Neural progenitor cell (in vitro differentiated cells): ENCODE measurements around the gene PITPNM1. TPM values are rescaled to one million over a fixed set of nuclear protein-coding genes. Genes with fewer than 3 reads are reported as not detected.

Experiments
- DNase-seq: peaks from one replicate; pipeline ENCODE4 v3.0.0-alpha.2; 2016; ENCODE audit warnings: low spot score
- H2AFZ ChIP-seq: fragments of 200-600 bp; sonication (generic); replicated peaks from 2 replicates; pipeline ENCODE4 v1.6.1; 2016; ENCODE audit warnings: antibody characterized with exemption
- H3F3A ChIP-seq: fragments of 200-600 bp; sonication (generic); 2 replicates; pipeline ENCODE4 v1.6.1; 2016; ENCODE audit warnings: antibody characterized with exemption, low read depth
- H3K27ac ChIP-seq: fragments of 200-600 bp; sonication (generic); 2 replicates; pipeline ENCODE4 v1.5.1; 2016; ENCODE audit warnings: mild to moderate bottlenecking
- H3K27me3 ChIP-seq: fragments of 200-600 bp; sonication (generic); 2 replicates; pipeline ENCODE4 v1.6.1; 2016; ENCODE audit warnings: mild to moderate bottlenecking, moderate library complexity
- H3K36me3 ChIP-seq: fragments of 200-600 bp; sonication (generic); 2 replicates; pipeline ENCODE4 v1.5.1; 2016
- H3K4me1 ChIP-seq: fragments of 200-600 bp; sonication (generic); 2 replicates; pipeline ENCODE4 v1.6.1; 2016; ENCODE audit warnings: mixed run types
- H3K4me2 ChIP-seq: fragments of 200-600 bp; sonication (generic); 2 replicates; pipeline ENCODE4 v1.6.1; 2016
- H3K4me3 ChIP-seq: fragments of 200-600 bp; sonication (generic); 2 replicates; pipeline ENCODE4 v1.5.1; 2016
- H3K79me2 ChIP-seq: fragments of 200-600 bp; sonication (generic); 2 replicates; pipeline ENCODE4 v1.6.1; 2016; ENCODE audit warnings: low read depth
- H3K9ac ChIP-seq: fragments of 200-600 bp; sonication (generic); 2 replicates; pipeline ENCODE4 v1.6.1; 2016
- H3K9me3 ChIP-seq: fragments of 200-600 bp; sonication (generic); 2 replicates; pipeline ENCODE4 v1.5.1; 2016; ENCODE audit warnings: low read depth
- H4K20me1 ChIP-seq: fragments of 200-600 bp; sonication (generic); 2 replicates; pipeline ENCODE4 v1.6.1; 2016; ENCODE audit warnings: low read depth
- H3K27ac Mint-ChIP-seq: 3 replicates; pipeline ENCODE4 v1.8.0; 2021; ENCODE audit warnings: mixed read lengths
- H3K27me3 Mint-ChIP-seq: 2 replicates; pipeline ENCODE4 v1.8.0; 2022; ENCODE audit warnings: low read depth, mild to moderate bottlenecking, inconsistent platforms, moderate library complexity, mixed read lengths; ENCODE audit not compliant: insufficient read depth
- H3K36me3 Mint-ChIP-seq: 3 replicates; pipeline ENCODE4 v1.8.0; 2021; ENCODE audit warnings: mixed read lengths
- H3K4me1 Mint-ChIP-seq: 3 replicates; pipeline ENCODE4 v1.8.0; 2021; ENCODE audit warnings: mixed read lengths
- H3K4me3 Mint-ChIP-seq: 3 replicates; pipeline ENCODE4 v1.8.0; 2021; ENCODE audit warnings: mild to moderate bottlenecking, moderate library complexity, mixed read lengths
- H3K9me3 Mint-ChIP-seq: 3 replicates; pipeline ENCODE4 v1.8.0; 2020; ENCODE audit warnings: mixed read lengths
- EZH2 ChIP-seq: fragments of 200-600 bp; sonication (generic); IDR thresholded peaks from 2 replicates; pipeline ENCODE4 v1.6.1; 2017; ENCODE audit warnings: antibody characterized with exemption, mild to moderate bottlenecking, moderate library complexity
- EZH2phosphoT487 ChIP-seq: fragments of 200-600 bp; sonication (generic); IDR thresholded peaks from 2 replicates; pipeline ENCODE4 v1.6.1; 2017; ENCODE audit warnings: antibody characterized with exemption
- total RNA-seq: library from RNA; depleted of rRNA; stranded (reverse); fragments of >200 nt; gene quantifications from 2 replicates; pipeline ENCODE4 v1.2.3, GENCODE V29; 2015; ENCODE audit warnings: low replicate concordance
- TF ChIP-seq, protein P1 (sequence below): fragments of 200-600 bp; sonication (generic); IDR thresholded peaks from 2 replicates; pipeline ENCODE4 v1.5.1; 2017; ENCODE audit warnings: antibody characterized with exemption, mild to moderate bottlenecking

PITPNM1 gene
- total RNA-seq, 1 donor from 2014 or later: 7.7 TPM

DNA sequence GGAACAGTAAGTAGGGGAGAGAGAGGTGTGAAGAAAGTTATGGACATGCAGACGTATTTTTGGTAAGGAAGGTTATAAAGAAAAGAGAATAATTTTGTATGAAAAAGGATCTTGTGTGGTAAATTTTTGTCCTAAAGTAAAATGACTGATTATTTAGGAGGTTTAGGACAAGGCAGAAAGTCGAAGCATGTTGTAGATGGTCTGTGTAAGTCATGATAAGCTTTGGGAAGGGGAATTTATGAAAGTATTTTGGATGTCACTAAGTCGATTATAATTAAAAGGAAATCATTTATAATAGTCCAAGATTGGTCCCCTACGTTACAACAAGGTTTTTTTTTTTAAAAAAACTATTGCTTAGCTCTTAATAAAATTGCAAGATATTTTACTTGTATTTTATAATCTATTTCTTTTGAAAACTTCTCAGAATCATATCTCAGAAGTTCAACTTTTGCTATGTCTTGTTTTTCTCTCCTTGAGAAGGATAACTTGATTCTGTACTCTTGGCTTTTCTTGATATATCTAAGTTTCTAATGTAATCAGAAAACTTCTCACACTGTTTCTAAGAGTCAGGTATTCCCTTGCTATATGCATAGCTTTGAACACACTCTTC lies 29.0 kb upstream of the PITPNM1 start:
- Histone ChIP-seq H3F3A (no peaks in the 10 kb centered on the region), H3K4me1 (no peaks in the 10 kb centered on the region), H4K20me1 (no peaks in the 10 kb centered on the region), H3K36me3 (no peaks in the 10 kb centered on the region), H3K4me3 (no peak overlapping the region), H3K9ac (no peak overlapping the region), H3K4me2 (no peak overlapping the region), H3K9me3 (peaks cover 19% of the 10 kb centered on the region), H3K27ac (no peak overlapping the region), H3K79me2 (no peaks in the 10 kb centered on the region), H2AFZ (no peak overlapping the region), H3K27me3 (no peaks in the 10 kb centered on the region)
- peak; percentile 40 for DNase-seq
- peaks cover 6% of the 10 kb centered on the region for H3K27me3 Mint-ChIP-seq
- TF ChIP-seq EZH2: no peak
- TF ChIP-seq, protein P1, sequence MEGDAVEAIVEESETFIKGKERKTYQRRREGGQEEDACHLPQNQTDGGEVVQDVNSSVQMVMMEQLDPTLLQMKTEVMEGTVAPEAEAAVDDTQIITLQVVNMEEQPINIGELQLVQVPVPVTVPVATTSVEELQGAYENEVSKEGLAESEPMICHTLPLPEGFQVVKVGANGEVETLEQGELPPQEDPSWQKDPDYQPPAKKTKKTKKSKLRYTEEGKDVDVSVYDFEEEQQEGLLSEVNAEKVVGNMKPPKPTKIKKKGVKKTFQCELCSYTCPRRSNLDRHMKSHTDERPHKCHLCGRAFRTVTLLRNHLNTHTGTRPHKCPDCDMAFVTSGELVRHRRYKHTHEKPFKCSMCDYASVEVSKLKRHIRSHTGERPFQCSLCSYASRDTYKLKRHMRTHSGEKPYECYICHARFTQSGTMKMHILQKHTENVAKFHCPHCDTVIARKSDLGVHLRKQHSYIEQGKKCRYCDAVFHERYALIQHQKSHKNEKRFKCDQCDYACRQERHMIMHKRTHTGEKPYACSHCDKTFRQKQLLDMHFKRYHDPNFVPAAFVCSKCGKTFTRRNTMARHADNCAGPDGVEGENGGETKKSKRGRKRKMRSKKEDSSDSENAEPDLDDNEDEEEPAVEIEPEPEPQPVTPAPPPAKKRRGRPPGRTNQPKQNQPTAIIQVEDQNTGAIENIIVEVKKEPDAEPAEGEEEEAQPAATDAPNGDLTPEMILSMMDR: no peak
- TF ChIP-seq EZH2phosphoT487: no peak
- H3K4me1 Mint-ChIP-seq: no peaks in the 10 kb centered on the region
- H3K27ac Mint-ChIP-seq: no peak overlapping the region
- H3K36me3 Mint-ChIP-seq: no peaks in the 10 kb centered on the region
- H3K9me3 Mint-ChIP-seq: peaks cover 29% of the 10 kb centered on the region
- no peak overlapping the region for H3K4me3 Mint-ChIP-seq

DNA sequence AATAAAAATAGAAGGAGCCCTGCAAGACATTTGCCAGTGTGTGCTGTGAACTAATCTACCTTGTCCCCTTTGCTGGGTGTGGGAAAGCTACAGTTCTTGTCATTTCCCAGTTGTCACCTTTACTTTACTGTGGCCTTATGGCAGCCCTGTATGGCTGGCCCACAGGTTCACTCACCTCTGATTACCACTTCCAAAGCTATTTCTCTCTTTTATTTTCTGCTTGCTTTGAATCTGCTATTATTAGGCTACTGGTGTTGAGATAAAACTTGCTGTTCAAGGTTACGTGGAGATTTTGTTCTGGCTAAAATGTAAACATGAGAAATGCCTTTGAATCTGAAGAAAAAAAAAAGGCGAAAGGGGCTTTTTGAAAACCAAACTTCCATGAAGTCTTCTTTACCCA lies 27.7 kb upstream of the PITPNM1 start:
- H3K9me3 Mint-ChIP-seq: peaks cover 29% of the 10 kb centered on the region
- Histone ChIP-seq H3K27me3 (no peaks in the 10 kb centered on the region), H3F3A (no peaks in the 10 kb centered on the region), H3K9me3 (peaks cover 19% of the 10 kb centered on the region), H3K27ac (no peak overlapping the region), H3K4me3 (no peak overlapping the region), H3K9ac (no peak overlapping the region), H3K79me2 (no peaks in the 10 kb centered on the region), H2AFZ (no peak overlapping the region), H3K36me3 (no peaks in the 10 kb centered on the region), H4K20me1 (no peaks in the 10 kb centered on the region), H3K4me1 (no peaks in the 10 kb centered on the region), H3K4me2 (no peak overlapping the region)
- H3K36me3 Mint-ChIP-seq: no peaks in the 10 kb centered on the region
- H3K27me3 Mint-ChIP-seq: peaks cover 11% of the 10 kb centered on the region
- peak overlapping the region; percentile 6 for H3K4me3 Mint-ChIP-seq
- no peak for TF ChIP-seq EZH2
- TF ChIP-seq EZH2phosphoT487: no peak
- TF ChIP-seq, protein P1: no peak
- no peak overlapping the region for H3K27ac Mint-ChIP-seq
- DNase-seq: no peak
- H3K4me1 Mint-ChIP-seq: no peaks in the 10 kb centered on the region

DNA sequence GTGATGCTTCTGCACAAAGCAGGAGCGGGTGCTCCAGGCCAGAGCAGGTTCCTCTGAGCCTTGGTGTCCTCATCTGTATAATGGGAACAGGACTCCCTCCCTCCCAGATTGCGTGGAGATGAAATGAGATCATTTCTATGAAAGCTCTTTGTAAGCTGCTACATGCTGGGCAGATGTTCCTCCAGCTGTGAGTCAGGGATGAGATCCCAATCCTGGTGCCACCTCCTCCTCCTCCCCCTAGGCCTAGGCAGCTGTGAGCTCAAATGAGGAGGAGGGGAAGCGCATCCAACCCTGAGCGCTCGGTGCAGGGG lies 25.1 kb upstream of the PITPNM1 start:
- H2AFZ ChIP-seq: no peak overlapping the region
- peaks cover 4% of the 10 kb centered on the region for H3K4me1 Mint-ChIP-seq
- no peaks in the 10 kb centered on the region for H4K20me1 ChIP-seq
- no peak overlapping the region for H3K4me2 ChIP-seq
- H3K27ac ChIP-seq: no peak overlapping the region
- H3K36me3 ChIP-seq: no peaks in the 10 kb centered on the region
- peaks cover 11% of the 10 kb centered on the region for H3K27me3 Mint-ChIP-seq
- no peaks in the 10 kb centered on the region for H3F3A ChIP-seq
- H3K9me3 Mint-ChIP-seq: peaks cover 27% of the 10 kb centered on the region
- DNase-seq: no peak
- H3K9ac ChIP-seq: no peak overlapping the region
- peaks cover 12% of the 10 kb centered on the region for H3K9me3 ChIP-seq
- H3K4me3 Mint-ChIP-seq: no peak overlapping the region
- no peaks in the 10 kb centered on the region for H3K79me2 ChIP-seq
- H3K27ac Mint-ChIP-seq: no peak overlapping the region
- H3K27me3 ChIP-seq: no peaks in the 10 kb centered on the region
- H3K36me3 Mint-ChIP-seq: no peaks in the 10 kb centered on the region
- no peak overlapping the region for H3K4me3 ChIP-seq
- no peaks in the 10 kb centered on the region for H3K4me1 ChIP-seq
- TF ChIP-seq, protein P1: no peak
- TF ChIP-seq EZH2 (no peak), EZH2phosphoT487 (no peak)
